Adrenal gland (tissue), 5 donors: ENCODE measurements around the gene DYNLT2B.

Experiments
- CTCF ChIP-seq, 6 experiments: fragments of 450-650 bp in 4 of 6; fragments of 200-600 bp in 2 of 6; sonication (generic) in 1 of 6; IDR thresholded peaks; 1 replicate in 5 of 6; 2 replicates in 1 of 6; pipeline versions ENCODE4 v1.5.1 to v1.8.0; 2016 to 2021; ENCODE audit warnings: antibody characterized with exemption in 6 of 6, mild to moderate bottlenecking in 2 of 6, moderate library complexity in 1 of 6
- POLR2A ChIP-seq, 2 donors: fragments of 450-650 bp; IDR thresholded peaks; one replicate each; pipeline ENCODE4 v1.6.1; 2017; ENCODE audit warnings: antibody characterized with exemption in 2 of 2, mild to moderate bottlenecking in 2 of 2, moderate library complexity in 1 of 2
- donor health status: DM: no; HTN: no; CAD: no.

DNA sequence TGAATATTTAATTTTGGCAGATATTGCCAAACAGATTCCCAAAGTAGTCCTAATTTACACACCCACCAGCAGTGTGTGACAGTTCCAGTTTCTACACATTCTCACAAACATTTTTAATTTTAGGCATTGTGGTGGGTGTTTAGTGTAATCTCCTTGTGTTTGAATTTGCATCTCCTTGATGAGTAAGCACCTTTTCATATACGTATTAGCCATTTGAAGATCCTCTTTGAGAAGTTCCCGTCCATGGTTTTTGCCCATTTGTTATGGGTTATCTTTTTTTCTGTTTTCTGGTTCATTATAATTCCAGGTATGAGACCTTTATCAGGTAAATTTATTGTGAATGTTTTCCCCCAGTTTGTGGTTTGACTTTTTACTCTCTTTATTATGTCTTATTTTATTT is 22.4 kb upstream of the DYNLT2B start:
- TF ChIP-seq CTCF (IDR thresholded peaks at IDR 0.05), result no peak
- TF ChIP-seq POLR2A (IDR thresholded peaks at IDR 0.05), result no peak
